ENCODE data around the gene TOM1L2.
"Not testable (repeated sequence)": the region's sequence is repeated elsewhere in the genome, so short reads cannot be mapped to it uniquely, and the experiment has no call there.

Gene TOM1L2

GRCh38 chr17:18004345-18004744, 32.1 kb upstream of the TOM1L2 start:
- H3K36me3 ChIP-seq = peaks cover 29% of the 10 kb centered on the region
- no peak overlapping the region for H3K27ac ChIP-seq
- no peaks in the 10 kb centered on the region for H3K27me3 ChIP-seq
- H3K9me3 ChIP-seq = no peaks in the 10 kb centered on the region
- no peaks in the 10 kb centered on the region for H3K4me1 ChIP-seq (ENCODE audit: control insufficient read depth in 1 of 2, insufficient read depth in 1 of 2, low read depth in 1 of 2, low read length in 1 of 2)
- no peak overlapping the region for H3K4me3 ChIP-seq (ENCODE audit: low read depth in 1 of 2, low read length in 1 of 2)
- TF ChIP-seq CTCF (IDR thresholded peaks at IDR 0.05) = no peak

- Histone ChIP-seq H3K4me1 (ENCODE audit: control insufficient read depth in 1 of 2, insufficient read depth in 1 of 2, low read depth in 1 of 2, low read length in 1 of 2) (no peaks in the 10 kb centered on the region), H3K27me3 (no peaks in the 10 kb centered on the region), H3K9me3 (no peaks in the 10 kb centered on the region), H3K27ac (no peak overlapping the region), H3K36me3 (peaks cover 11% of the 10 kb centered on the region), H3K4me3 (ENCODE audit: low read depth in 1 of 2, low read length in 1 of 2) (no peak overlapping the region)
- TF ChIP-seq CTCF (IDR thresholded peaks at IDR 0.05) = no peak
Observed at GRCh38 chr17:18002171-18002570, 30.0 kb upstream of the TOM1L2 start.

- Histone ChIP-seq H3K9me3 (no peaks in the 10 kb centered on the region), H3K36me3 (no peaks in the 10 kb centered on the region), H3K4me1 (ENCODE audit: control insufficient read depth in 1 of 2, insufficient read depth in 1 of 2, low read depth in 1 of 2, low read length in 1 of 2) (no peaks in the 10 kb centered on the region), H3K27me3 (no peaks in the 10 kb centered on the region), H3K27ac (no peak overlapping the region), H3K4me3 (ENCODE audit: low read depth in 1 of 2, low read length in 1 of 2) (no peak overlapping the region)
- TF ChIP-seq CTCF (IDR thresholded peaks at IDR 0.05) = no peak
Observed at GRCh38 chr17:18000030-18000408, 27.8 kb upstream of the TOM1L2 start.

- Histone ChIP-seq H3K9me3 (no peaks in the 10 kb centered on the region), H3K4me1 (ENCODE audit: control insufficient read depth in 1 of 2, insufficient read depth in 1 of 2, low read depth in 1 of 2, low read length in 1 of 2) (no peaks in the 10 kb centered on the region), H3K36me3 (no peaks in the 10 kb centered on the region), H3K27ac (no peak overlapping the region), H3K27me3 (no peaks in the 10 kb centered on the region), H3K4me3 (ENCODE audit: low read depth in 1 of 2, low read length in 1 of 2) (no peak overlapping the region)
- TF ChIP-seq CTCF (IDR thresholded peaks at IDR 0.05) = no peak
Observed at GRCh38 chr17:17999364-18000029, 27.3 kb upstream of the TOM1L2 start.

- Histone ChIP-seq H3K36me3 (no peaks in the 10 kb centered on the region), H3K27ac (no peak overlapping the region), H3K4me3 (ENCODE audit: low read depth in 1 of 2, low read length in 1 of 2) (no peak overlapping the region), H3K4me1 (ENCODE audit: control insufficient read depth in 1 of 2, insufficient read depth in 1 of 2, low read depth in 1 of 2, low read length in 1 of 2) (no peaks in the 10 kb centered on the region), H3K27me3 (no peaks in the 10 kb centered on the region), H3K9me3 (no peaks in the 10 kb centered on the region)
- TF ChIP-seq CTCF (IDR thresholded peaks at IDR 0.05) = no peak
Observed at GRCh38 chr17:17998934-17999333, 26.7 kb upstream of the TOM1L2 start.

- H3K9me3 ChIP-seq; H3K27me3 ChIP-seq; H3K27ac ChIP-seq; H3K4me1 ChIP-seq (ENCODE audit: control insufficient read depth in 1 of 2, insufficient read depth in 1 of 2, low read depth in 1 of 2, low read length in 1 of 2); H3K36me3 ChIP-seq; H3K4me3 ChIP-seq (ENCODE audit: low read depth in 1 of 2, low read length in 1 of 2): not testable (repeated sequence)
Observed at GRCh38 chr17:17995887-17996286, 23.7 kb upstream of the TOM1L2 start.
